WI38 (cell line): ENCODE data around the gene EPHB1.

Experiments
- H3K4me3 ChIP-seq: 2 replicates; pipeline ENCODE4 v1.5.1; 2011; ENCODE audit warnings: low read depth, mild to moderate bottlenecking, control low read depth, low read length
- TF ChIP-seq, protein P1 (sequence below): IDR thresholded peaks from 2 replicates; pipeline ENCODE4 v1.5.1; 2012; ENCODE audit warnings: low read depth, mild to moderate bottlenecking, control low read depth, low read length

Gene EPHB1

DNA sequence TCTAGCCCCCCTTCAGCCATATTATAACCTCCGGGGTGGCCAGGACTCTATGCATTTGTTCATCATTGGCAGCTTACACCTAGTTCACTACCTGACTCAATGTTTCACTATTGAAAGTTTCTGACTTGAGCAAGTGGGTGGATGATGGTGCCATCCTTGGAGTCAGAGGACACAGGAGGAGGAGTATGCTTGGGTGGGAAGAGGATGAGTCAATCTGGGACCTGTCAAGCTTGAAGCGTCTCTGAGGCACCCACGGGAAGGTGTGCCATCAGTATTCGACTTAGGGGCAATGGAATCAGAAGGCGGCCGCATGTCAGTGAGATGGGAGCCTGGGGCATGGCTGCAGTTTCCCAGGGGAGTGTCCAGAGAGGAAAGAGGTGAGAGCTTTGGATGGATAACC lies 133.3 kb downstream of the EPHB1 start:
- TF ChIP-seq, protein P1, sequence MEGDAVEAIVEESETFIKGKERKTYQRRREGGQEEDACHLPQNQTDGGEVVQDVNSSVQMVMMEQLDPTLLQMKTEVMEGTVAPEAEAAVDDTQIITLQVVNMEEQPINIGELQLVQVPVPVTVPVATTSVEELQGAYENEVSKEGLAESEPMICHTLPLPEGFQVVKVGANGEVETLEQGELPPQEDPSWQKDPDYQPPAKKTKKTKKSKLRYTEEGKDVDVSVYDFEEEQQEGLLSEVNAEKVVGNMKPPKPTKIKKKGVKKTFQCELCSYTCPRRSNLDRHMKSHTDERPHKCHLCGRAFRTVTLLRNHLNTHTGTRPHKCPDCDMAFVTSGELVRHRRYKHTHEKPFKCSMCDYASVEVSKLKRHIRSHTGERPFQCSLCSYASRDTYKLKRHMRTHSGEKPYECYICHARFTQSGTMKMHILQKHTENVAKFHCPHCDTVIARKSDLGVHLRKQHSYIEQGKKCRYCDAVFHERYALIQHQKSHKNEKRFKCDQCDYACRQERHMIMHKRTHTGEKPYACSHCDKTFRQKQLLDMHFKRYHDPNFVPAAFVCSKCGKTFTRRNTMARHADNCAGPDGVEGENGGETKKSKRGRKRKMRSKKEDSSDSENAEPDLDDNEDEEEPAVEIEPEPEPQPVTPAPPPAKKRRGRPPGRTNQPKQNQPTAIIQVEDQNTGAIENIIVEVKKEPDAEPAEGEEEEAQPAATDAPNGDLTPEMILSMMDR, result no peak

DNA sequence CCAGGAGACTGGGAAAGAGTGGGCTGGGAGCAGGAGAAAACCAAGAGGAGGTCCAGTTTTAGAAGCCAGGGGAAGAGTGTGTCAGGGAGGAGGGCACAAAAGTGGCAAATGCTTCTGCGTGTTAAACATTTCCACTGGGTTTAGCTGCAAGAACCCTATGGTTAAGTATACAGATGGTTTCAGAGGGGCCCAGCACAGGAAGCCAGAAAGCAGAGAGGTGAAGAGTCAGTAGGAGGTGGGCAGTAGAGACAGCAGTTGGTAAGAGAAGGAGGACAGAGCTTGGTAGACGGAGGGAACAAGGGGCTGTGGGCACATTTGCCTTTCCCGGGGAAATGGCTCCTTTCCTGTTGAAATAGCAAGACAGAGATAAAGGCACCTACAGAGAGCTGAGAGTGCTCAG lies 133.8 kb downstream of the EPHB1 start:
- H3K4me3 ChIP-seq, result no peak overlapping the region
- TF ChIP-seq, protein P1, result no peak

More for the DNA sequence above, 133.3 kb downstream of the EPHB1 start:
- H3K4me3 ChIP-seq, result no peak overlapping the region

DNA sequence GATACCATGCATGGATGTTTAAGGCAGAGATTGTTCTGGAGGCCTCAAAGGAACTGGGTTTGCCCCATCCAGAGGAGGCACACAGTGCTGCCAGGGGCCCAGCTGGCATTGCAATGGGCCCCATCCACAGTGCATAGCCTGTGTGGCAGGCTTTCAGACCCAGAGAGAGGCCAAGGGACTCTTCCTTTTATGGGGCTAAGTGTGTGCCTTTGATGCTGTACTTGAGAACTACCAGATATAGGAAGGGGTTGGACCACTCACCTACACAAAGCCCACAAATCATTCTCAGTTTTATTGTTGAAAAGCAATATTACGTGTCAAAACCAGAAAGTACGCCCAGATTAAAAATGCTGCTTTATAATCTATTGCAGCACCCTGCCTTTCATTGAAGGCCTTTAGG lies 134.9 kb downstream of the EPHB1 start:
- TF ChIP-seq, protein P1, result no peak
- H3K4me3 ChIP-seq, result no peak overlapping the region

DNA sequence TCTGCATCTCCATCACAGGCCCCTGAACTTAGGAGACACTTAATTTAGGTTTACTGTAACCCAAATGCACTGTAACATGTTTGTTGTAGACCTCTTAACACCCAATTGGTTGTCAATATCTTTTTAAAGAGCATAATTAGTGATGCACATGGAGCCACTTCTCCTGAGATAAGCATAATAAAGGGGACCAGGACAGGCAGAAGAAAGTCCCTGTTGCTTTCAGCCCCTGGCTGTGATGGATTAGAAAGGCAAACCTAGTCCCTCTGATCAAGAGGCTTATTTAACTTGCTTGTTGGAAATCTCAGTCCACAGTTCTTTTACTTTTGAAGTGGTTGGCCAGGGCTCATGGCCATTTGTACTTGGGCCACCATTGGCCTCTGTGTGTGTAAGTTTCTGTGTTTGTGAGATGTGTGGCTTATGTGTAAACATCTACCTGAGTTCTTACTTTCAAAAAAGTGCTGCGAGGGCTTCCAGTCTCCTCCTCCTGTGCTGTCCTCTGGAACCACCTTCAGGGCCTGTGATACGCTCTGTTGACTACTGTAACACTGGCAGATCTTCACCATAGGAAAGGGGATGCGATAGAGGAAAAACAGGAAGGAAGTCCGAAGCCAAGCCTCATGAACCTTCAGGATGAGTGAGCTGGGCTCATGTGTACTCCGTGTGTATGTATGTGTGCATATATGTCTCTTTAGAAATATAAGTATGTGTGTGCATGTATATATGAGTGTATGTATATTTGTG lies 136.2 kb downstream of the EPHB1 start:
- H3K4me3 ChIP-seq, result no peak overlapping the region

DNA sequence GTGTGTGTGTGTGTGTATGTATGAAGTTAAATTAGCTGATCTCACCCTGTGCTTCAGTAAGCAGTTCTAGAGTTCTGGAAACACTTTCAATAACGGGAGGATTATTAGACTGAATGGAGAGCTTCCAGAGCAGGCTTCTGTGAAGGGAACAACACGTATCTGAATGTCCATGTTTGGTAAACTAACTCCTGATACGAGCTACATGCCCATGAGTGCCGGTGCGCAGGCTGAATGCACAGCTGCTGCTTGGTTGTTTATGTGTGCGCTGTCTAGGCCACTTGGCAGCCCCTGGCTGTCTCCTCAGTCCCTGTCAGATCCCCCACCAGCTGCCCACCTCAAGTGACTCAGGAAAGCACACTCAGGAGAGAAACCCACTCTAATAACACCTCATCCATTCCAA lies 137.0 kb downstream of the EPHB1 start:
- TF ChIP-seq, protein P1, result no peak
- H3K4me3 ChIP-seq, result no peak overlapping the region

More for the DNA sequence above, 136.2 kb downstream of the EPHB1 start:
- TF ChIP-seq, protein P1, result no peak

DNA sequence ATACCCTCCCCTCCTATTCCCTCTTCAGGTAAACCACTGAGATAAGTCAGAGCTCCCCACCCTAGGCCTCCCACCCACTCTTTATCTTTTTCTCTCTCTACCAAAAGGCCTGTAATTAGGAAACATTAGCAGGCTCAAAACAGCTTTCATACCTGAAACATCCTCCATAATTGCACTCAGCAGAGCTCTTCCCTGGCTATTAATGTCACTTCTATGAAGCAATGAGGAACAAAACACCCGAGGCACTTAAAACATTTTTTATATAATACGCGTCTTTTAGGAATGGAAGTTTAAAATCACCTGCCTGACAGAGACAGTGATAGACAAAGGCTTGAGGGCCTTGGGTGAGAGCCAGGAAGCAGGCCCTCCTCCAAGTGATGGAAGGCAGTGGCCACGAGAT lies 138.9 kb downstream of the EPHB1 start:
- TF ChIP-seq, protein P1, result no peak
- H3K4me3 ChIP-seq, result no peak overlapping the region

DNA sequence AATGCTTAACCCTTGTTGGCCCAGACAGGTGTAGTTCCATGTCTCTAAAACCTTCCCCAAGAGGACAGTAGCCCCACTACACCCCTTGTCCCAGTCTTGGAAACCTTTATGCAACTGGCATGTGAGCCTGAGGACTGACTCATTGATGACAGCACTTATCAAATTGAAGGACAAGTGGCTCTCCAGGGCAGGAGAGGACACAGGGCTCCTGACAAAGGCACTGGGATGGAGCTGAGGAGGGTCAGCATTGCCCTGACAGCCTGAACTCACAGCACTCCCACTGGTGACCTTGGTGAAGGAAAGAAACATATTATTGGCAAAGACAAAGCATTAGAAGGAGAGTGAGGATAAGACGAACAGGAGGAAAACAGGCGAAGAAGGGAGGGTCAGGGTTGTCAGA lies 139.9 kb downstream of the EPHB1 start:
- no peak overlapping the region for H3K4me3 ChIP-seq
- TF ChIP-seq, protein P1, result no peak
